ENCODE results near the gene ARHGAP8. TPM values are rescaled to one million over a fixed set of nuclear protein-coding genes. Genes with fewer than 3 reads are reported as not detected.

The ARHGAP8 gene
- total RNA-seq, 2 experiments from 2014 or later: 5.7 to 6.3 TPM

- ChIA-PET POLR2A (no interaction called here), CTCF (no interaction called here)
- DNase-seq: no peak
- no peaks in the 10 kb centered on the region for H3K36me3 ChIP-seq (ENCODE audit: insufficient read depth, low read length)
- Mint-ChIP-seq H3K27me3 (no peaks in the 10 kb centered on the region), H3K9me3 (no peaks in the 10 kb centered on the region), H3K4me1 (ENCODE audit: low read depth) (peaks cover 4% of the 10 kb centered on the region), H3K27ac (no peak overlapping the region), H3K36me3 (ENCODE audit: low read depth) (no peaks in the 10 kb centered on the region), H3K4me3 (no peak overlapping the region)
- peaks cover 6% of the 10 kb centered on the region for H3K4me1 ChIP-seq (ENCODE audit: insufficient read depth, low read length)
- H3K27me3 ChIP-seq (ENCODE audit: control insufficient read depth in 1 of 2, insufficient read depth in 2 of 2, low read length in 2 of 2): no peaks in the 10 kb centered on the region
- H3K4me3 ChIP-seq (ENCODE audit: low read length): no peak overlapping the region
- ATAC-seq (ENCODE audit: poor library complexity): no peak
- no peak overlapping the region for H3K27ac ChIP-seq (ENCODE audit: low read depth in 1 of 2, low read length in 2 of 2)
- no peaks in the 10 kb centered on the region for H3K9me3 ChIP-seq (ENCODE audit: control insufficient read depth in 1 of 2, insufficient read depth in 1 of 2, low read length in 2 of 2)
- TF ChIP-seq, protein P1, sequence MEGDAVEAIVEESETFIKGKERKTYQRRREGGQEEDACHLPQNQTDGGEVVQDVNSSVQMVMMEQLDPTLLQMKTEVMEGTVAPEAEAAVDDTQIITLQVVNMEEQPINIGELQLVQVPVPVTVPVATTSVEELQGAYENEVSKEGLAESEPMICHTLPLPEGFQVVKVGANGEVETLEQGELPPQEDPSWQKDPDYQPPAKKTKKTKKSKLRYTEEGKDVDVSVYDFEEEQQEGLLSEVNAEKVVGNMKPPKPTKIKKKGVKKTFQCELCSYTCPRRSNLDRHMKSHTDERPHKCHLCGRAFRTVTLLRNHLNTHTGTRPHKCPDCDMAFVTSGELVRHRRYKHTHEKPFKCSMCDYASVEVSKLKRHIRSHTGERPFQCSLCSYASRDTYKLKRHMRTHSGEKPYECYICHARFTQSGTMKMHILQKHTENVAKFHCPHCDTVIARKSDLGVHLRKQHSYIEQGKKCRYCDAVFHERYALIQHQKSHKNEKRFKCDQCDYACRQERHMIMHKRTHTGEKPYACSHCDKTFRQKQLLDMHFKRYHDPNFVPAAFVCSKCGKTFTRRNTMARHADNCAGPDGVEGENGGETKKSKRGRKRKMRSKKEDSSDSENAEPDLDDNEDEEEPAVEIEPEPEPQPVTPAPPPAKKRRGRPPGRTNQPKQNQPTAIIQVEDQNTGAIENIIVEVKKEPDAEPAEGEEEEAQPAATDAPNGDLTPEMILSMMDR (IDR thresholded peaks at IDR 0.05): no peak
- intact Hi-C loops (cut with DNase I, micrococcal nuclease): no loop called here
Measured at GRCh38 chr22:44740307-44740706, 12.1 kb upstream of the ARHGAP8 start.

GRCh38 chr22:44741929-44742328, 10.4 kb upstream of the ARHGAP8 start:
- H3K36me3 Mint-ChIP-seq (ENCODE audit: low read depth): no peaks in the 10 kb centered on the region
- H3K4me3 Mint-ChIP-seq: no peak overlapping the region
- H3K27me3 Mint-ChIP-seq: peaks cover 7% of the 10 kb centered on the region
- ChIA-PET POLR2A (no interaction called here), CTCF (no interaction called here)
- Histone ChIP-seq H3K4me3 (ENCODE audit: low read length) (no peak overlapping the region), H3K9me3 (ENCODE audit: control insufficient read depth in 1 of 2, insufficient read depth in 1 of 2, low read length in 2 of 2) (no peaks in the 10 kb centered on the region), H3K4me1 (ENCODE audit: insufficient read depth, low read length) (no peaks in the 10 kb centered on the region), H3K27ac (ENCODE audit: low read depth in 1 of 2, low read length in 2 of 2) (no peak overlapping the region), H3K27me3 (ENCODE audit: control insufficient read depth in 1 of 2, insufficient read depth in 2 of 2, low read length in 2 of 2) (peaks cover 0 to 5% of the 10 kb centered on the region in 2 experiments), H3K36me3 (ENCODE audit: insufficient read depth, low read length) (no peaks in the 10 kb centered on the region)
- no peaks in the 10 kb centered on the region for H3K4me1 Mint-ChIP-seq (ENCODE audit: low read depth)
- TF ChIP-seq, protein P1 (IDR thresholded peaks at IDR 0.05): no peak
- DNase-seq: no peak
- H3K9me3 Mint-ChIP-seq: no peaks in the 10 kb centered on the region
- no peak overlapping the region for H3K27ac Mint-ChIP-seq
- intact Hi-C loops (cut with DNase I, micrococcal nuclease): no loop called here
- no peak for ATAC-seq (ENCODE audit: poor library complexity)

DNA sequence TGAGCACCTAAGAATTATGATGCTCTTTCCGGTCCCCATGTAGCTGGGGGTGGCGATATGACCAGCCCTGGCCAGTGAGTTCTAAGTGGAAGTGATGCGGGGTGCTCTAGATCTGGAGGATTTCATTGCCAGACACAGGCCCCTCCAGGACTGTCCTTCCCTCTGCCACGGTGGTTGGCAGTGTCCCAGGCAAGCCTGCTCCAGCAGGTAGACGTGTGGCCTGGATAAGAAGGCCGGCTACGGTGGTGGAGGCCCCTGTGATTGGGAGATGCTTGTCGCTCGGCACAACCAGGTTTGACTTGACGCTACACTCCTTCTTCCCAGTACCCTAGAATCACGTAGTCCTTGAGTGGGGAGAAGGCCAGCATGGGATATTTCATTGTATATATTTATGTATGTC, 9.1 kb upstream of the ARHGAP8 start:
- Histone ChIP-seq H3K27me3 (ENCODE audit: control insufficient read depth in 1 of 2, insufficient read depth in 2 of 2, low read length in 2 of 2) (peaks cover 0 to 9% of the 10 kb centered on the region in 2 experiments), H3K27ac (ENCODE audit: low read depth in 1 of 2, low read length in 2 of 2) (no peak overlapping the region), H3K4me3 (ENCODE audit: low read length) (no peak overlapping the region), H3K4me1 (ENCODE audit: insufficient read depth, low read length) (no peaks in the 10 kb centered on the region), H3K9me3 (ENCODE audit: control insufficient read depth in 1 of 2, insufficient read depth in 1 of 2, low read length in 2 of 2) (no peaks in the 10 kb centered on the region), H3K36me3 (ENCODE audit: insufficient read depth, low read length) (no peaks in the 10 kb centered on the region)
- DNase-seq: no peak
- TF ChIP-seq, protein P1 (IDR thresholded peaks at IDR 0.05): no peak
- Mint-ChIP-seq H3K36me3 (ENCODE audit: low read depth) (no peaks in the 10 kb centered on the region), H3K4me3 (no peak overlapping the region), H3K27me3 (peaks cover 10% of the 10 kb centered on the region), H3K4me1 (ENCODE audit: low read depth) (no peaks in the 10 kb centered on the region), H3K27ac (no peak overlapping the region), H3K9me3 (no peaks in the 10 kb centered on the region)
- intact Hi-C loops (cut with DNase I, micrococcal nuclease): no loop called here
- ChIA-PET POLR2A (no interaction called here), CTCF (no interaction called here)
- ATAC-seq (ENCODE audit: poor library complexity): no peak
